AG08396 (cell line): ENCODE data around the gene PIK3R5.
"Not testable (repeated sequence)": the region's sequence is repeated elsewhere in the genome, so short reads cannot be mapped to it uniquely, and the experiment has no call there.

Source experiments
- DNase-seq: peaks from one replicate; pipeline ENCODE4 v3.0.0; 2012; ENCODE audit warnings: low spot score, mixed read lengths

The PIK3R5 gene

GRCh38 chr17:8859027-8859803, 106.3 kb downstream of the PIK3R5 start:
- DNase-seq, result no peak

GRCh38 chr17:8857919-8858318, 107.6 kb downstream of the PIK3R5 start:
- no peak for DNase-seq

GRCh38 chr17:8856869-8857575, 108.5 kb downstream of the PIK3R5 start:
- DNase-seq, result no peak

- not testable (repeated sequence) for DNase-seq
These were observed 109.3 kb downstream of the PIK3R5 start for GRCh38 chr17:8856205-8856603.

GRCh38 chr17:8855477-8856204, 109.9 kb downstream of the PIK3R5 start:
- DNase-seq, result no peak

GRCh38 chr17:8851600-8851999, 113.9 kb downstream of the PIK3R5 start:
- DNase-seq, result no peak

GRCh38 chr17:8849311-8850041, 116.0 kb downstream of the PIK3R5 start:
- no peak for DNase-seq

- no peak for DNase-seq
These were observed 117.6 kb downstream of the PIK3R5 start for GRCh38 chr17:8847891-8848290.

GRCh38 chr17:8846768-8847211, 118.7 kb downstream of the PIK3R5 start:
- peak; percentile 53 for DNase-seq

- DNase-seq, result no peak
These were observed 121.0 kb downstream of the PIK3R5 start for GRCh38 chr17:8844229-8845218.

GRCh38 chr17:8843344-8843743, 122.2 kb downstream of the PIK3R5 start:
- DNase-seq, result no peak

GRCh38 chr17:8841844-8842243, 123.7 kb downstream of the PIK3R5 start:
- DNase-seq, result no peak

GRCh38 chr17:8839410-8839935, 126.0 kb downstream of the PIK3R5 start:
- DNase-seq, result no peak

GRCh38 chr17:8838551-8839095, 126.9 kb downstream of the PIK3R5 start:
- no peak for DNase-seq

GRCh38 chr17:8837563-8838075, 127.9 kb downstream of the PIK3R5 start:
- DNase-seq, result no peak

GRCh38 chr17:8836821-8837562, 128.5 kb downstream of the PIK3R5 start:
- DNase-seq, result no peak

- DNase-seq, result no peak
These were observed 129.7 kb downstream of the PIK3R5 start for GRCh38 chr17:8835631-8836364.

- DNase-seq, result no peak
These were observed 130.4 kb downstream of the PIK3R5 start for GRCh38 chr17:8835106-8835505.
